ENCODE measurements around the gene NOL4.

NOL4 gene

GRCh38 chr18:34221971-34222306 lies 2.8 kb downstream of the NOL4 start:
- TF ChIP-seq TAF1 (IDR thresholded peaks at IDR 0.05; ENCODE audit: low read depth) (no peak), CREB1 (IDR thresholded peaks at IDR 0.05; ENCODE audit: low read depth) (no peak), TEAD4 (IDR thresholded peaks at IDR 0.05) (no peak), TCF12 (IDR thresholded peaks at IDR 0.05; ENCODE audit: low read depth) (no peak), YY1 (IDR thresholded peaks at IDR 0.05; ENCODE audit: low read depth) (no peak), ZBTB7A (IDR thresholded peaks at IDR 0.05; ENCODE audit: low read depth) (no peak), EP300 (IDR thresholded peaks at IDR 0.05; ENCODE audit: borderline replicate concordance) (no peak), NFIC (IDR thresholded peaks at IDR 0.05) (no peak), CEBPB (IDR thresholded peaks at IDR 0.05) (no peak)

DNA sequence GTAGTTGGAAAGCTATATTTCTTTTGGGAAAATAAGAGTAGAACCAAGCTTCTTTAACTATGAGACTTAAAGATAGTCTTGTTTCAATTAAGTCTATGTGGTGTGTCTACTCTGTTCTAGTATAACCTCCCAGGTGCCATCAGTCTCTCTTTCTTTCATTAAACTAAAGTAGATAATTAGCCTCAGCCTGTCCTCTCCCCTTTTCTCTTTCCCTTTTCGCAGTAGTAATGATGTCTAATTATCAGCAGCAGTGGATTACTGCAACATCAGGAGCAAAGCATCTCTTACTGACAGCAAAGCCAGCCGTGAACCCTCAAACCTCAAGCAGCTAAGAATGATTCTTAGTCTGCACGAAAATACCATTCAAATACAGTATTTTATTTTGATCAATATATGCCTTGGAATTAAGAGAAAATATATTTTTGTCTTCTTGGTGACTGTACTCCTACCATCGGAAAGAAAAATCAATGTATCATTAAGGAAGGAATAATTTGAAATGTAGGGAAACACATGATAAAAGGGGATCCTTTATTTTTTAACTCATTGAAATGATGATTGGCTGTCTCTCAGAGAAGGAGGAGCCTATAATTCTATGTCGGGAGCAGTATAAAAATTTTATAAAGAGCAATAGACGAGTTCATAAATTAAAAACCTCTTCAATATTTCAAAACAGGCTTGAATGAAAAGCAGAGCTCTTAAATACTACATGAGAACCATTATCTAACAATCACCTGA lies 4.5 kb downstream of the NOL4 start:
- TF ChIP-seq TAF1 (IDR thresholded peaks at IDR 0.05; ENCODE audit: low read depth): no peak
- no peak for TF ChIP-seq TEAD4 (IDR thresholded peaks at IDR 0.05)
- no peak for TF ChIP-seq YY1 (IDR thresholded peaks at IDR 0.05; ENCODE audit: low read depth)
- no peak for TF ChIP-seq TCF12 (IDR thresholded peaks at IDR 0.05; ENCODE audit: low read depth)
- no peak for TF ChIP-seq FOXM1 (IDR thresholded peaks at IDR 0.05; ENCODE audit: borderline replicate concordance, low read depth)
- TF ChIP-seq NFIC (IDR thresholded peaks at IDR 0.05): no peak
- no peak for TF ChIP-seq ZBTB7A (IDR thresholded peaks at IDR 0.05; ENCODE audit: low read depth)
- no peak for TF ChIP-seq EGR1 (IDR thresholded peaks at IDR 0.05)
- TF ChIP-seq, protein P1, sequence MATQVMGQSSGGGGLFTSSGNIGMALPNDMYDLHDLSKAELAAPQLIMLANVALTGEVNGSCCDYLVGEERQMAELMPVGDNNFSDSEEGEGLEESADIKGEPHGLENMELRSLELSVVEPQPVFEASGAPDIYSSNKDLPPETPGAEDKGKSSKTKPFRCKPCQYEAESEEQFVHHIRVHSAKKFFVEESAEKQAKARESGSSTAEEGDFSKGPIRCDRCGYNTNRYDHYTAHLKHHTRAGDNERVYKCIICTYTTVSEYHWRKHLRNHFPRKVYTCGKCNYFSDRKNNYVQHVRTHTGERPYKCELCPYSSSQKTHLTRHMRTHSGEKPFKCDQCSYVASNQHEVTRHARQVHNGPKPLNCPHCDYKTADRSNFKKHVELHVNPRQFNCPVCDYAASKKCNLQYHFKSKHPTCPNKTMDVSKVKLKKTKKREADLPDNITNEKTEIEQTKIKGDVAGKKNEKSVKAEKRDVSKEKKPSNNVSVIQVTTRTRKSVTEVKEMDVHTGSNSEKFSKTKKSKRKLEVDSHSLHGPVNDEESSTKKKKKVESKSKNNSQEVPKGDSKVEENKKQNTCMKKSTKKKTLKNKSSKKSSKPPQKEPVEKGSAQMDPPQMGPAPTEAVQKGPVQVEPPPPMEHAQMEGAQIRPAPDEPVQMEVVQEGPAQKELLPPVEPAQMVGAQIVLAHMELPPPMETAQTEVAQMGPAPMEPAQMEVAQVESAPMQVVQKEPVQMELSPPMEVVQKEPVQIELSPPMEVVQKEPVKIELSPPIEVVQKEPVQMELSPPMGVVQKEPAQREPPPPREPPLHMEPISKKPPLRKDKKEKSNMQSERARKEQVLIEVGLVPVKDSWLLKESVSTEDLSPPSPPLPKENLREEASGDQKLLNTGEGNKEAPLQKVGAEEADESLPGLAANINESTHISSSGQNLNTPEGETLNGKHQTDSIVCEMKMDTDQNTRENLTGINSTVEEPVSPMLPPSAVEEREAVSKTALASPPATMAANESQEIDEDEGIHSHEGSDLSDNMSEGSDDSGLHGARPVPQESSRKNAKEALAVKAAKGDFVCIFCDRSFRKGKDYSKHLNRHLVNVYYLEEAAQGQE (IDR thresholded peaks at IDR 0.05; ENCODE audit: low read depth): no peak
- TF ChIP-seq EP300 (IDR thresholded peaks at IDR 0.05; ENCODE audit: borderline replicate concordance): no peak
- TF ChIP-seq, protein P2, sequence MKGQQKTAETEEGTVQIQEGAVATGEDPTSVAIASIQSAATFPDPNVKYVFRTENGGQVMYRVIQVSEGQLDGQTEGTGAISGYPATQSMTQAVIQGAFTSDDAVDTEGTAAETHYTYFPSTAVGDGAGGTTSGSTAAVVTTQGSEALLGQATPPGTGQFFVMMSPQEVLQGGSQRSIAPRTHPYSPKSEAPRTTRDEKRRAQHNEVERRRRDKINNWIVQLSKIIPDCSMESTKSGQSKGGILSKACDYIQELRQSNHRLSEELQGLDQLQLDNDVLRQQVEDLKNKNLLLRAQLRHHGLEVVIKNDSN (IDR thresholded peaks at IDR 0.05): no peak
- no peak for TF ChIP-seq CEBPB (IDR thresholded peaks at IDR 0.05)
- TF ChIP-seq CREB1 (IDR thresholded peaks at IDR 0.05; ENCODE audit: low read depth): no peak

DNA sequence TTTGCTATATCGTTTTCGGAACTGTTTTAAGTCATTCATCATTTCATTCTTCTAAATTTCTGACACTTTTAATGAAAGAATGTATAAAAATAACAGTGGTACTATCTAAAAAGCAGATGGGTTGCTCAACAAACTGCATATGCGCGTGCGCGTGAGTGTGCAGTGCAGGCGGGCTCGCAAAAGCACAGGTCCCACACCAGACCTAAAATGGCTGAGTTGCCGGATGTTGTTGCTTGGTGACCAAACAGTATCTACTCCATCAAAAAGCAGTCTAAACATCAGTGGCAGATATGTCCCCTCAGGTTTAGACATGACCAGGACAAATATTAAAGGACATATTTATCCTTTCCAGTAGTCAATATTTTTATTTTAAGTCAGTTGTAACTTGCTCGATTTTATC lies 5.1 kb downstream of the NOL4 start:
- no peak for TF ChIP-seq YY1 (IDR thresholded peaks at IDR 0.05; ENCODE audit: low read depth)
- no peak for TF ChIP-seq NFIC (IDR thresholded peaks at IDR 0.05)
- no peak for TF ChIP-seq FOXM1 (IDR thresholded peaks at IDR 0.05; ENCODE audit: borderline replicate concordance, low read depth)
- TF ChIP-seq EP300 (IDR thresholded peaks at IDR 0.05; ENCODE audit: borderline replicate concordance): no peak
- no peak for TF ChIP-seq CEBPB (IDR thresholded peaks at IDR 0.05)
- TF ChIP-seq, protein P2 (IDR thresholded peaks at IDR 0.05): no peak
- no peak for TF ChIP-seq CREB1 (IDR thresholded peaks at IDR 0.05; ENCODE audit: low read depth)
- TF ChIP-seq TCF12 (IDR thresholded peaks at IDR 0.05; ENCODE audit: low read depth): no peak
- no peak for TF ChIP-seq MAX (IDR thresholded peaks at IDR 0.05)
- no peak for TF ChIP-seq ZBTB7A (IDR thresholded peaks at IDR 0.05; ENCODE audit: low read depth)
- TF ChIP-seq TEAD4 (IDR thresholded peaks at IDR 0.05): no peak
- TF ChIP-seq, protein P1 (IDR thresholded peaks at IDR 0.05; ENCODE audit: low read depth): no peak

DNA sequence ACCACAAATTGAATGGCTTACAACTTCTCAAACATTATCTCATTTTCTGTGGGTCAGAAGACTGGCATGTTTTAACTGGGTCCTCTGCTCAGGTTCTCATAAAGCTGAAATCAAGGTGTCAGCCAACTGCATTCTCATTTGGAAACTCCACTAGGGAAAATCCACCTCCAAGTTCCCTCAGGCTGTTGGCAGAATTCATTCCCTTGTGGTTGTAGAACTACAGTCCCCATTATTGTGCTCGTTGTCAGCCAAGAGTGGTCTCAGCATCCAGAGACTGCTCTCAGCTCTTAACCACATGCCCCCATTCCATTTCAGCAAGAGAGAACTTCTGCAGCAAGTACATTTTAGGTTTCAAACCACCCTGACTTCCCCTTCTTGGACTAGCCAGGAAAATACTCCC lies 12.2 kb downstream of the NOL4 start:
- TF ChIP-seq FOXM1 (IDR thresholded peaks at IDR 0.05; ENCODE audit: borderline replicate concordance, low read depth): no peak
- no peak for TF ChIP-seq RAD21 (IDR thresholded peaks at IDR 0.05; ENCODE audit: low read depth)
- TF ChIP-seq MAX (IDR thresholded peaks at IDR 0.05): no peak
- TF ChIP-seq EGR1 (IDR thresholded peaks at IDR 0.05): no peak

DNA sequence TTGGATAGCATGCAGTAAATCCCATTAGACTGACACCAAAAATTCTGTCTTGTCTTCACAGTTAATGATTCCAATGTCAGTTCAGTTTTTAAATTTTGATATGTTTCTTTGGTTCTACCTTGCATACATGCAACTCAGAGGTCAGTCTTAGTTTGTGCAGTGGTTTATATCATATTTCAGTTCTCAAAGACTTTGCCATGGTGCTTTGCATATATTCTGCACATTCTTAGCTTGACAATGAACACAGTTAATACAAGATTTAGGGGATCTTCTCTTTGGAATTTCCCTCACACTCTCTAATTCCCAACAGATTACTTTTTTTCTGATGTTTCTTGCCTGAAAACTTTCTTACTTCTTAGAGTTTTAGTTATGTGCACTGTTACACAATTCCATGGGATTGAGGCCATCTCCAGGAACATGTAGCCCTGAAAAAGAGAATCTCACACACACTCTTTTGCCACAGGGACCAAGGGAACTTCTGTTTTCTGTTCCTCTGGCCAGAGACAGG lies 17.3 kb downstream of the NOL4 start:
- TF ChIP-seq NFIC (IDR thresholded peaks at IDR 0.05) (no peak), CREB1 (IDR thresholded peaks at IDR 0.05; ENCODE audit: low read depth) (no peak), EGR1 (IDR thresholded peaks at IDR 0.05) (no peak), TCF12 (IDR thresholded peaks at IDR 0.05; ENCODE audit: low read depth) (no peak), FOXM1 (IDR thresholded peaks at IDR 0.05; ENCODE audit: borderline replicate concordance, low read depth) (no peak), ZBTB7A (IDR thresholded peaks at IDR 0.05; ENCODE audit: low read depth) (no peak), EP300 (IDR thresholded peaks at IDR 0.05; ENCODE audit: borderline replicate concordance) (no peak), CEBPB (IDR thresholded peaks at IDR 0.05) (no peak)

DNA sequence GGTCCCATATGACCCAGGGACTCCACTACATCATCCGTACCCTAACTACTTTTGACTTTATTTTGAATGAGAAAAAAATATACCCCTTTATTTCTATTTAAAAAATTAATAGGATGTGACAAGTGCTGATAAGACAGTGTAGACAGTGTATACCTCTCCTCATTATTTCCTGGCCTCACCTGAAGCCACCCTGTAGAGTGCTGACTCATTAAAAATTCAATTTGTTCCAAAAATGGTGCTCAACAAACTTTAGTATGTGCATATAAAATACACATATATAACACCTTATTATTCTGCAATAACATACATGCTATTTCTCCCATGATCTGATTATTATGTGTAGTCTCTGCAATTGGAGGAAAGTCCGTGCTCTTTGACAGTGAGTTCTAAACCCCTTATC lies 20.8 kb downstream of the NOL4 start:
- TF ChIP-seq TEAD4 (IDR thresholded peaks at IDR 0.05) (no peak), CREB1 (IDR thresholded peaks at IDR 0.05; ENCODE audit: low read depth) (no peak), MAX (IDR thresholded peaks at IDR 0.05) (no peak), NFIC (IDR thresholded peaks at IDR 0.05) (no peak), TAF1 (IDR thresholded peaks at IDR 0.05; ENCODE audit: low read depth) (no peak), RAD21 (IDR thresholded peaks at IDR 0.05; ENCODE audit: low read depth) (no peak), FOXM1 (IDR thresholded peaks at IDR 0.05; ENCODE audit: borderline replicate concordance, low read depth) (no peak), TCF12 (IDR thresholded peaks at IDR 0.05; ENCODE audit: low read depth) (no peak), EP300 (IDR thresholded peaks at IDR 0.05; ENCODE audit: borderline replicate concordance) (no peak), ZBTB7A (IDR thresholded peaks at IDR 0.05; ENCODE audit: low read depth) (no peak), YY1 (IDR thresholded peaks at IDR 0.05; ENCODE audit: low read depth) (no peak), CEBPB (IDR thresholded peaks at IDR 0.05) (no peak)
- TF ChIP-seq, protein P1 (IDR thresholded peaks at IDR 0.05; ENCODE audit: low read depth): no peak
- TF ChIP-seq, protein P2 (IDR thresholded peaks at IDR 0.05): no peak
